A673 (cell line): Measurements from ENCODE around the gene LRRC4C.

Source experiments
- EZH2 ChIP-seq: fragments of 200-600 bp; sonication (generic); IDR thresholded peaks from 2 replicates; pipeline ENCODE4 v1.6.1; 2017; ENCODE audit warnings: borderline replicate concordance, low read depth, mild to moderate bottlenecking, mixed read lengths, antibody characterized with exemption, low read length; ENCODE audit not compliant: poor library complexity, severe bottlenecking
- TF ChIP-seq, protein P1 (sequence below): fragments of 300-800, 200-600 bp; sonication (generic); conservative IDR thresholded peaks from 2 replicates; pipeline ENCODE4 v1.5.1; 2017; ENCODE audit warnings: low read depth, mild to moderate bottlenecking, antibody characterized with exemption, low read length, moderate library complexity, mixed read lengths

DNA sequence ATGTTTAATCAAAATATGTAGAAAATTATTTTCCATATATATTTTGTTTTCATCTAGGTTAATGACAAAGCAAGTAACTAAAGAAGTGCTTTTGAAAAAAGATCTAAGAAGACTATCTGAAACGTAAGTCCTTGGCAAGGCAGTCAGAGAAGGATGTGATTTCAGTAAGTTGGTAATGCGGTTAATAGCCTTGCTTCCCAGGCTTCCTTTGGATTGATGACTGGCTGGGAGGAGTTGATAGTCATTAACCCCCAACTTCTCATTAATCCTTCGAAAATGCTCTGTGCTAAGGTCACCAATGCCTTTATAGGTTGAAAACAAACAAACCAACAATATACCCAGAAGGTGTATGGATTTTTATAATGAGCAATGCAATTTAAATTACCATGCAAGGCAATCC, 1326.5 kb downstream of the LRRC4C start:
- TF ChIP-seq EZH2, result no peak
- TF ChIP-seq, protein P1, sequence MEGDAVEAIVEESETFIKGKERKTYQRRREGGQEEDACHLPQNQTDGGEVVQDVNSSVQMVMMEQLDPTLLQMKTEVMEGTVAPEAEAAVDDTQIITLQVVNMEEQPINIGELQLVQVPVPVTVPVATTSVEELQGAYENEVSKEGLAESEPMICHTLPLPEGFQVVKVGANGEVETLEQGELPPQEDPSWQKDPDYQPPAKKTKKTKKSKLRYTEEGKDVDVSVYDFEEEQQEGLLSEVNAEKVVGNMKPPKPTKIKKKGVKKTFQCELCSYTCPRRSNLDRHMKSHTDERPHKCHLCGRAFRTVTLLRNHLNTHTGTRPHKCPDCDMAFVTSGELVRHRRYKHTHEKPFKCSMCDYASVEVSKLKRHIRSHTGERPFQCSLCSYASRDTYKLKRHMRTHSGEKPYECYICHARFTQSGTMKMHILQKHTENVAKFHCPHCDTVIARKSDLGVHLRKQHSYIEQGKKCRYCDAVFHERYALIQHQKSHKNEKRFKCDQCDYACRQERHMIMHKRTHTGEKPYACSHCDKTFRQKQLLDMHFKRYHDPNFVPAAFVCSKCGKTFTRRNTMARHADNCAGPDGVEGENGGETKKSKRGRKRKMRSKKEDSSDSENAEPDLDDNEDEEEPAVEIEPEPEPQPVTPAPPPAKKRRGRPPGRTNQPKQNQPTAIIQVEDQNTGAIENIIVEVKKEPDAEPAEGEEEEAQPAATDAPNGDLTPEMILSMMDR, result no peak
